Measurements from ENCODE around the gene STAB1.

DNA sequence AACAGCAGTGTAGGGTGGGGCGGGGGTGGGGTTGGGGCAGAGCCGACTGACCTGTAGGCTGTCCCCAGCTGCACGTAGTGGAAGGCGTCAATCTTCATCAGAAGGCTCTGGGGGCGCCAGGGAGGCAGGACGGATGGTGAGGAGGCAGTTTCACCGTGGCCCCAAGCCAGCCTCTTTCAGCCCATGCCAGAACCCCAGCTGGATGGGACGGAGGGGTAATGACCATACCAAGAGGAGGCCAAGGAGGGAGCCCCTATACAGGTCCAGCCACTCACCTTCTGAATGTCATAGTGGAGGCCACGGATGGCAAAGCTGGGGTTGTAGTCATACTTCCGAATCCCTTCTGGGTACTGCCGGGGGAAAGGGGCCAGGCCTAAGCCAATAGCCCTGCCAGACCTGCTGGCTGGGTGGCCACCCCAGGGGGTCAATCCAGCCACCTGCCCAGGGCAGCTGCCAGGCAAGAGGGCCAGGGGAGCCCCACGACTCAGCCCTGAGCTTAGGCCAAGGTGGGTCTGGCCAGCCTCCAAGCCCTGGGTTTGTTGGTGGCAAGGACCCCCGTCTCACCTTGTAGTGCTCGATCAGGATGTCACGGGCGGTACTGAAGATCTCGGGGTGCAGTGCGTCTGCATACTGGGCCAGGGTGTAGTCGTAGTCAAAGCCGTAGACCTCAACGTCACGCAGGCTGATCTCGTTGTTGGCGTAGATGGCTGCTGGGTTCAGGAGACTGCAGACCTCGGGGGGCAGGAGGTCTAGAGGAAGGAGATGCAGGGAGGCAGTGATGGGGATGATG is 33.6 kb downstream of the STAB1 start:
- TF ChIP-seq, protein P1, sequence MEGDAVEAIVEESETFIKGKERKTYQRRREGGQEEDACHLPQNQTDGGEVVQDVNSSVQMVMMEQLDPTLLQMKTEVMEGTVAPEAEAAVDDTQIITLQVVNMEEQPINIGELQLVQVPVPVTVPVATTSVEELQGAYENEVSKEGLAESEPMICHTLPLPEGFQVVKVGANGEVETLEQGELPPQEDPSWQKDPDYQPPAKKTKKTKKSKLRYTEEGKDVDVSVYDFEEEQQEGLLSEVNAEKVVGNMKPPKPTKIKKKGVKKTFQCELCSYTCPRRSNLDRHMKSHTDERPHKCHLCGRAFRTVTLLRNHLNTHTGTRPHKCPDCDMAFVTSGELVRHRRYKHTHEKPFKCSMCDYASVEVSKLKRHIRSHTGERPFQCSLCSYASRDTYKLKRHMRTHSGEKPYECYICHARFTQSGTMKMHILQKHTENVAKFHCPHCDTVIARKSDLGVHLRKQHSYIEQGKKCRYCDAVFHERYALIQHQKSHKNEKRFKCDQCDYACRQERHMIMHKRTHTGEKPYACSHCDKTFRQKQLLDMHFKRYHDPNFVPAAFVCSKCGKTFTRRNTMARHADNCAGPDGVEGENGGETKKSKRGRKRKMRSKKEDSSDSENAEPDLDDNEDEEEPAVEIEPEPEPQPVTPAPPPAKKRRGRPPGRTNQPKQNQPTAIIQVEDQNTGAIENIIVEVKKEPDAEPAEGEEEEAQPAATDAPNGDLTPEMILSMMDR (IDR thresholded peaks at IDR 0.05) = no peak
- no peak for TF ChIP-seq POLR2A (IDR thresholded peaks at IDR 0.05)
